Retinal pigment epithelial cell (primary cell): ENCODE measurements around the gene PHF21A.
"Not testable (repeated sequence)": the region's sequence is repeated elsewhere in the genome, so short reads cannot be mapped to it uniquely, and the experiment has no call there.

Experiments used
- DNase-seq: peaks from one replicate; pipeline ENCODE4 v3.0.0-alpha.2; 2010; ENCODE audit warnings: low read depth
- H3K4me3 ChIP-seq: 2 replicates; pipeline ENCODE4 v1.5.1; 2011; ENCODE audit warnings: mild to moderate bottlenecking, low read length, control low read depth, moderate library complexity
- TF ChIP-seq, protein P1 (sequence below): conservative IDR thresholded peaks from 2 replicates; pipeline ENCODE4 v1.5.1; 2011; ENCODE audit warnings: low read depth, low read length, control low read depth, inconsistent platforms

The PHF21A gene

GRCh38 chr11:45982656-45983470, 138.4 kb downstream of the PHF21A start:
- TF ChIP-seq, protein P1, sequence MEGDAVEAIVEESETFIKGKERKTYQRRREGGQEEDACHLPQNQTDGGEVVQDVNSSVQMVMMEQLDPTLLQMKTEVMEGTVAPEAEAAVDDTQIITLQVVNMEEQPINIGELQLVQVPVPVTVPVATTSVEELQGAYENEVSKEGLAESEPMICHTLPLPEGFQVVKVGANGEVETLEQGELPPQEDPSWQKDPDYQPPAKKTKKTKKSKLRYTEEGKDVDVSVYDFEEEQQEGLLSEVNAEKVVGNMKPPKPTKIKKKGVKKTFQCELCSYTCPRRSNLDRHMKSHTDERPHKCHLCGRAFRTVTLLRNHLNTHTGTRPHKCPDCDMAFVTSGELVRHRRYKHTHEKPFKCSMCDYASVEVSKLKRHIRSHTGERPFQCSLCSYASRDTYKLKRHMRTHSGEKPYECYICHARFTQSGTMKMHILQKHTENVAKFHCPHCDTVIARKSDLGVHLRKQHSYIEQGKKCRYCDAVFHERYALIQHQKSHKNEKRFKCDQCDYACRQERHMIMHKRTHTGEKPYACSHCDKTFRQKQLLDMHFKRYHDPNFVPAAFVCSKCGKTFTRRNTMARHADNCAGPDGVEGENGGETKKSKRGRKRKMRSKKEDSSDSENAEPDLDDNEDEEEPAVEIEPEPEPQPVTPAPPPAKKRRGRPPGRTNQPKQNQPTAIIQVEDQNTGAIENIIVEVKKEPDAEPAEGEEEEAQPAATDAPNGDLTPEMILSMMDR = no peak
- DNase-seq = peak; percentile 67
- H3K4me3 ChIP-seq = no peak overlapping the region

- DNase-seq, H3K4me3 ChIP-seq: not testable (repeated sequence)
Measured at GRCh38 chr11:45981826-45982225, 139.4 kb downstream of the PHF21A start.

- H3K4me3 ChIP-seq = no peak overlapping the region
- TF ChIP-seq, protein P1 = no peak
- DNase-seq = no peak
Measured at GRCh38 chr11:45974806-45975205, 146.4 kb downstream of the PHF21A start.

GRCh38 chr11:45973601-45974000, 147.7 kb downstream of the PHF21A start:
- no peak for DNase-seq
- TF ChIP-seq, protein P1 = no peak
- no peak overlapping the region for H3K4me3 ChIP-seq

DNA sequence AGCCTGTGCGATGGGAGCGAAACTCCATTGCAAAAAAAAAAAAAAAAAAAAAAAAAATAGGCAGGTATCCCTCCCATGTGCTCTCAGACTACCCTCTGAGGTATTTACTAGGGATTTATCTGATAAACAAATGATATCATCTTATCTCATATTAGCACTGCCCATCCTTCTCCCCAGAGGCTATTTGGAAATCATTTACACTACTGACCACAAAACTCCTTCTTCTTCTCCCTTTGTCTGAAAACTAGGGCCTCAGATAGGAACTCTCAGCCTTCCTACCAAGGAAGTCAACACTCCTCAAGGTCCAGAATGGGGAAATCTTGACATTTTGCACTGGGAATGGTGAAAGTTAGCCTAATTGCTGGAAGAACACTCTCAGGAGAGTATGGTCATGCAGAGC, 152.4 kb downstream of the PHF21A start:
- TF ChIP-seq, protein P1 = no peak
- no peak for DNase-seq
- H3K4me3 ChIP-seq = no peak overlapping the region

DNA sequence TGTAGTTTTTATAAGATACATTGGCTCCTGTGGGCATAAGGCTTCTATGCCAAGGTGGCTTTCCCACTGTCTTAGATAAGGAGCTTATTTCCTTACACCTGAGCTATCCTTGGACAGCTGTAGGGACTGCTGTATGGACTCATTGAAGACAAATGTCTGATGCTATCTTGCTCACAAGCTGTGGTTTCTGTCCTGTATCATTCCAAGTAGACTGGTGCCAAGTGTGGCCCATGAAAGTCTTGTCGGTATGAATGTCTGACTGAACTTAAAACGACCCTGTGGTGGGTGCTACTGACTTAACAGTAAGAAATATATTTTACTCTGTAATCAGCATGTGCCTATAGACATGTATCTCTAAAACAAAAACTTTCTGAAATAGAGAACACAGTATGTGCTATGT, 153.7 kb downstream of the PHF21A start:
- TF ChIP-seq, protein P1 = no peak
- no peak for DNase-seq
- no peak overlapping the region for H3K4me3 ChIP-seq

GRCh38 chr11:45964911-45965389, 156.3 kb downstream of the PHF21A start:
- DNase-seq = peak; percentile 34
- no peak overlapping the region for H3K4me3 ChIP-seq
- TF ChIP-seq, protein P1 = peak; percentile 90
